Measurements from ENCODE around the gene CRACDL.
"Not testable (repeated sequence)": the region's sequence is repeated elsewhere in the genome, so short reads cannot be mapped to it uniquely, and the experiment has no call there.

CRACDL gene

DNA sequence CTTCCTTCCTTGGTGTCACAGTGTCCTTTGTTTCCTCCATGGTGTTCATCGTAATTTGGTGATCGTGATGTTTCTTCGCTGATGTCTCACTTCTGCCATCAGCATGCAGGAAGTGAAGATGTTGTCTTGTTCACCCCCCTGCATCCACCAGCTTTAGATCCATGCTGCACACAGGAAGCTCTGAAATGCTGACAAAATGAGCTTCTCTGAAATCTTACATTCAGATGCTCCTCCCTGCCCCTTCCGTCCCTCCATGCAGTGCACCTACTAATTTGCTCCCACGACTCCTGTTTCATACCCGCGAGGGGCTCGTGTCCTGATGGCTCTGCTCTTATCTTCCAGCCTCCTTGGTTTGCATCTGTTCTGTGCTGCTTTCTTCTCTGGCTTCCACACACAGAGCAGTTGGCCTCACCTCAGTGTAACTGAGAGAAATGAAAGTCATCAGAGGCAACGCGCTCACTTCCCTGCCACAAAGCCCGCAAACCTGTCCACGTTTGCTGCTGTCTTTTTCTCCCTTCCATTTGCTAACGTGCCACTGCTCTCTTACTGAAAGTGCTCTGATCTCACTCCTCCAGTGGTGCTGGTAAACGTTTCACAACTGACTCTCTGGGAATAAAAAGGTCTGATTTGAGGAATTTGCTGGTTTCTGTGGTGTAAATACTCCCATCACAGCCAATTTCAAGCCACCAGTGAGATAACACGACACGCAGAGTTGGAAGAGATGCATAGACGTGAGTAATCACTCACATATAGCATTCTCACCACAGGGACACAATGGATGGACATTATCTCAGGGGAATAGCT lies 164.1 kb downstream of the CRACDL start:
- DNase-seq: peak; percentile 48

DNA sequence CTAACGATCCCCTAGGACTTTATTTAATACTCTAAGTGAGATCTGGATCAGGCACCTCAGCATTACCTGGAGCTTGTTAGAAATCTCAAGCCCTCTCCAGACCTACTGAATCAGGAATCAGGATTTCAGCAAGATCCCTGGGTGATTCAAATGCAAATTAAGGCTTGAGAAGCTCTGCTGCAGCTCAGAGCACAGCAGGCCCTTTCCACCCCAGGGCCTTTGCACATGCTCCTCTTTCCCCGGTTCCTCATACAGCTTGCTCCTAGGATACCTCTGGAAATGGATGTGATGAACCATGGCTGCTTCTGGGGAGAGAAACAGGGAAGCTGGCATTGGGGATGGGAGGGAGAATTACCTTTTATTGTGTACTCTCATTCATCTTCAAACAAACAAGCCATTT lies 164.8 kb downstream of the CRACDL start:
- DNase-seq: no peak

DNA sequence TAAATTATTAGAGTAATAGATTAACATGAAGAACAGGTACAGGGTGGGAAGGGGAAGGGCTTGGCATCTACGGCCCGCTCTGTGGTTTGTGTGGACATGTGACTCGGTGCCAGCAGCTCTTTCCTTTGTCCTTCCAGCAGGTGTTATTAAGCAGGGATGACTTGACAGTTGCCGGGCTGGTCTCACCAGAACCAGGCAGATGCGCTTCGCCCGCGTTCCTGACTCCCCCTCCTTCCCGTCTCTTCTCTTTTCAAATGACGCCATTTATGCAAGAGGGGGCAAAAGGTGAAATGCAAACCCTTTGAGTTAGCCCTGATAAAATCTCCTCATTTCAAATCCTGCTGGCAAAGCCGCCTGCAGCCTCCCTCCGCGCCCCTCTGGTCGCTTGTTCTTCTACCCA lies 166.2 kb downstream of the CRACDL start:
- no peak for DNase-seq

- DNase-seq: no peak
Measured at GRCh38 chr2:98769114-98769476, 166.9 kb downstream of the CRACDL start.

GRCh38 chr2:98768384-98769113 lies 167.5 kb downstream of the CRACDL start:
- no peak for DNase-seq

- DNase-seq: no peak
Measured at GRCh38 chr2:98764499-98764898, 171.5 kb downstream of the CRACDL start.

GRCh38 chr2:98763209-98763951 lies 172.6 kb downstream of the CRACDL start:
- no peak for DNase-seq

DNA sequence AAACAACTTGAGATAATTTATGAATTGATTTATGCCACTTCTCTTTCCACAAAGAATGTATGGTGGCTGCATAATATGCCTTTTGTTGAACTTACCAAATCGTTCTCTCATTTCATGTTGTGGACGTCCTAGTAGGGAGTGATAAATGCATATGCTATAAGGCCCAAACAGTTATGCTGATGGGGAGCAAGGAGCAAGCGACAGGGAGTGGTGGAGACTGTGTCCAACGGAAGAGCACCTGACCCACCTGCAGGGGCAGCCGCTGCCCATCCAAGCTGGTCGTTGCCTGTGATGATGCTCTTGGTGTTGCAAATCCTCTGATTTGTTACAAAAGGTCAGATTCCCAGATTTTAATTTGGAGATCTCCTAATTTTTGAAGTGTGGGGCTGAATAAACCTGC lies 174.1 kb downstream of the CRACDL start:
- DNase-seq: no peak

DNA sequence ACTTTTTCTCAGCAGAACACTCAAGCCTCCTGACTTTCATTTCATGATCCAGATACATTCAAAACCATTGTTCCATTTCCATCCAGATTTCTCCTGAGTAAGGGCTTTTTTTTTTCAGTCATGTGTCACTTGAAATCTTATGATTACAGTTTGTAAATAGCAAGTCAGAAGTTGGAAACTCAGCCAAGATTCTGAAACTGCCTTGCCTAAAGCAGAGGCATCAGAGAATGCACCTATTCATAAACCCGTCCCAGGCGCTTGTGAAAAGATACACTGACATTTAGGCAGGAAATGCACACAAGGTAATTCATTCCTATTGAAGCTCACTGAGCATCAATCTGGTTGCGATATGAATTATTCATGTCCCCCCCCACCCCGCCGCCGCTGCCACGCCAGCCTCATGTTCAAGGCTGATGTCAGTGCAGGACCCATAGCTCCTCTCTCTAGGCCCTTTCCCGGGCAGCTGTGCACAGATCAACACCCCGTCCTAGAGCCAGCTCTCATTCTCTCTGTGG lies 174.7 kb downstream of the CRACDL start:
- peak; percentile 42 for DNase-seq

GRCh38 chr2:98759827-98760625 lies 176.0 kb downstream of the CRACDL start:
- DNase-seq: no peak

DNA sequence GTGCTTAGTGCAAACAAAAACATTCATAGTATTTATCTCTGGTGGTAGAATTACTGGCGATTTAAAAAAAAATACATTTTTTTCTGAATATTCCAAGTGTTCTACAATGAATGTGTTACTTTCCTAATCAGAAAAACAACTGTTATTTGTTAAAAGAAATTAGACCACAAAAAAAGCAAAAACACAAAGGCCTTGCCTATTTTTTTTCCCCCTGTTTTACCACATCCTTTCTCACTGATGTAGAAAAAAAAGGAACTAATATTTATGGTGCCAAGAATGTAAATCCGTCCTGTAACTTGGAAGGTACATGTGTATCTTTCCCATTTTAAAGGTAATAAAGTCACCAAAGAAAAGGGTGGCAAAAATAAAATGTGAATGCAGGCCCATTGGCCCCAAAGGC lies 176.7 kb downstream of the CRACDL start:
- no peak for DNase-seq

DNA sequence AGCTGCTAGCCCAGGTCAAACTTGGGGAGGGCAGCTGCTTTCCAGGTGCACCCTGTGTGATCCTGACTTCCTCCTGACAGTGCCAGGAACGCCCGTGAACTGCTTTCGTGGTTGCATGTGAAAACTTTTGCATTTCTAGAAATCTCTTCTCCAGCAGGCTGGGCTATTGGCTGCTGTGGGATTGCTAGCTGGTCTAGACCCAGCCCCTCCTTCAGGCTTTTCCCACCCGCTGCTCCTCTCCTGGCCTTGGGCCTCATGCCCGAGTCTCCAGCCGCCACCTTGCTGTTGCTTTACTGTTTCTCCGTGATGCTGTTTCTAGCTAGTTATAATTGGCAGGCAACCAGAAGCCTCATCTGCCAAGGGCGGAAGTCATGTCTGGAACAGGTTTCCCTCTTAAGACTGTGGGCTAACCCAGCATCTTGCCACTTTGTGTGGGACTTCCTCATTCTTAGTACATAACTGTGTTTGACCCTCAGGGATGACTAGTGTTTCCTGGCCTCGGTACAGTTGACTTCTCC lies 178.1 kb downstream of the CRACDL start:
- DNase-seq: peak; percentile 42

DNA sequence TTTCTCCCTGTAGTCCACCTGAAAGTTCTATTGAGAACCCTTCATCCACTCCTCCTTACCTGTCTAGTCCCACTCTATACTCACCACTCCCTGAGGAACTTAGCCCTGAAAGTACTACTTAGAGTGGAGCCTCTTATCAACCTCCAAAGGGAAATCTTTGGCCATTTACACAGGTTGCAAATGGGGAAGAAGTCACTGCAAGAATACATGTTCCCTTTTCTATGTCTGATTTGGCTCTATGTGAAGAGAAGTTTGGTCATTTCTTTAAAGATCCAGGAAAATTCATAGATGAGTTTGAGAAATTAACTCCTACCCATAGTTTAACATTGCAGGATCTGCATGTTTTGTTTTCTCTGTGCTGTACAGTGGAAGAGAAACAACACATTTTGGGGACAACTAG lies 182.2 kb downstream of the CRACDL start:
- no peak for DNase-seq

DNA sequence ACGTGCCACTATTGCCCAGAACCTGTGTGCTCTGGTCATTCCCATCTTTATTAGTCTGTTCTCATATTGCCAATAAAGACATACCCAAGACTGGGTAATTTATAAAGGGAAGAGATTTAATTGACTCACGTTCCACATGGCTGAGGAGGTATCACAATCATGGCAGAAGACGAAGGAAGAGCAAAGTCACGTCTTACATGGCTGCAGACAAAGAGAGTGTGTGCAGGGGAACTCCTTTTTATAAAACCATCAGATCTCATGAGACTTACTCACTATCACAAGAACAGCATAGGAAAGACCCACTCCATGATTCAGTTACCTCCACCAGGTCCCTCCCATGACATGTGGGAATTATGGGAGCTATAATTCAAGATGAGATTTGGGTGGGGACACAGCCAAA lies 183.3 kb downstream of the CRACDL start:
- not testable (repeated sequence) for DNase-seq

DNA sequence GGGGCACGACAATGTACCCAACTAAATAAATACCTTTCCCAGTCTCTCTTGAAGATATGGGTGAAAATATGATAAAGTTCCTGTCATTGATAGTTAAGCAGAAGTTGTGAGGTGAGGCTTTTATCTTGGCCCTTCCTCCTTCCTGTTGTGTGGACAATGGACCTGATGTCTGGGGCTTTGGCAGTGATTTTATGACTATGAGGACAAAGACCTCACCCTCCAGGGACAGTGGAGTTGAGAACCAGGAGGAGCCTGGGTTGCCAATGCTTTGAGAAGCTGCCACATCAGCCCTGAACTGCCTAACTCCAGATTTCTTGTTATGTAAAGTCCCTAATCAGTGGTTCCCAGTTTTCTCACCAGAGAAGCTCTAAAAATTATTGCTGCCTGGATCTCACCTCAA lies 184.3 kb downstream of the CRACDL start:
- no peak for DNase-seq

DNA sequence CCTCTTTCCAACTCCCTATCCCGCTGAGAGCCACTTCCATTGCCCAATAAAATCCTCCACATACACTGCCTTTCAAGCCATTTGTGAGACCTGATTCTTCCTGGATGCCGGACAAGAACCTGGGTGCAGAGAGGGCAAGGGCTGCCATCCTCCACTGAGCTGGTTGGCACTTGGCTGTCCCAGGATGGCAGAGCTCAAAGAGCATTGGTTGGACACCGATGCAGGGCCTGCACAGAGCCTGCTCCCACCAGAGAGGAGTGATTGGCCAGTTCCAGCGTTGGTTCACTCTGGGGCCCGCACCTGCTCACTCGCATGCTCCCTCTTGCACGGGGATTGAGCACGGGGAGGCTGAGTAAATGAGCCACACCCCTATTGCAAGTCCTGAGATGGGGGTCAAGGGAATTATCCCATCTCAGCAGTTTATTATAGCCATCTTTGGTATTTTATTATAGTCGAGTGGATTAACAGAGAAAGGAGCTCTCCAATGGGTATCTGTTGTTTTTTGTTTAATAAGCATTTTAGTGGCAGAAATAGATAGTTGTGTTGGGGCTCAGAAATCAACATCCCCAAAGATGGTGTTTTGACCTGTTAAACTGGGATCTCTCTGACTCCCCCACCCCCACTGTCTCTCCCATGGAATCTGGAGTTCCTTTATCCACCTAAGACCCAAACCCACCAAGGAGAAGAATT lies 185.3 kb downstream of the CRACDL start:
- DNase-seq: no peak

- DNase-seq: no peak
Measured at GRCh38 chr2:98749066-98749450, 187.0 kb downstream of the CRACDL start.

DNA sequence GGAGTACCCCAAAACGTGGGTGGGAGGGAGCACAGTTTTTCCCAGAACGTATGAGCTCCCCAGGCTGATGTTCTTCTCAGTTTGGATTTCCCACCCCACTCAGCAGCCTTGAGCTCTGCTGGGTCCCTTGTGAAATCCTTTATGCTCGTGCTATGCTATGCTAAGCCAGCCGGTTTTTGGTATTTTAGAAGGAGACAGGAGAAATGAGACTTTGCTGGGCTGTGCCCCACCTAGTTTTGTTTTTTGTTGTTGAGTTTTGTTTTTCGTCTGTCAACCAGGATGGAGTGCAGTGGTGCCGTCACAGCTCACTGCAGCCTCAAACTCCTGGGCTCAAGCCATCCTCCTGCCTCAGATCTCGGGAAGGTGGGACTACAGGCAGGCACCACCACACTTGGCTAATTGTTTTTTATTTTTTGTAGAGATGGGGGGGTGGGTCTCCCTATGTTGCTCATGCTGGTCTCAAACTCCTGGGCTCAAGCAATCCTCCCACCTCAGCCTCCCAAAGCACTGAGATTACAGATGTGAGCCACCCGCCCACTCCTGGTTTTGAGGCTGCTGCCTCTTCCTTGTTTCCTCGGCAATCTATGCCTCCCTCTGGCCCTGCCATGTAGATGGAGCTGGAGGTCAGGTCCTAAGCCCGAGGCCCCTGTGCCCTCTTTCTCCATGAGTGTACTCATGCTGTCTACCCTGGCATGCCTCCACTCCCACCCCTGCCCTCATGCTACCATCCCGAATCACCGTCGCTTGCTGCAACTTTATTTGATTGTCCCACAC lies 187.5 kb downstream of the CRACDL start:
- DNase-seq: no peak

GRCh38 chr2:98747888-98748287 lies 188.1 kb downstream of the CRACDL start:
- no peak for DNase-seq

DNA sequence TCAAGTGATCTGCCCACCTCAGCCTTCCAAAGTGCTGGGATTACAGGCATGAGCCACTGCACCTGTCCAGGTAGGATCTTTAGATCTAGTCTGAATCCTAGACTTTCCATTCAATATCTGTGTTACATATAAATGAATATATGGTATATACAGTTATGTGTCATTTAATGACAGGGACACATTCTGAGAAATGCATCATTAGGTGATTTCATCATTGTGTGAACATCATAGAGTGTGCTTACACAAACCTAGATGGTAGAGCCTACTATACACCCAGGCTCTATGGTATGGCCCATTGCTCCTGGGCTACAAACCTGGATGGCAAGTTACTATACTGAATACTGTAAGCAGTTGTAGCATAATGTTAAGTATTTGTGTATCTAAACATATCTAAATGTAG lies 189.6 kb downstream of the CRACDL start:
- no peak for DNase-seq

DNA sequence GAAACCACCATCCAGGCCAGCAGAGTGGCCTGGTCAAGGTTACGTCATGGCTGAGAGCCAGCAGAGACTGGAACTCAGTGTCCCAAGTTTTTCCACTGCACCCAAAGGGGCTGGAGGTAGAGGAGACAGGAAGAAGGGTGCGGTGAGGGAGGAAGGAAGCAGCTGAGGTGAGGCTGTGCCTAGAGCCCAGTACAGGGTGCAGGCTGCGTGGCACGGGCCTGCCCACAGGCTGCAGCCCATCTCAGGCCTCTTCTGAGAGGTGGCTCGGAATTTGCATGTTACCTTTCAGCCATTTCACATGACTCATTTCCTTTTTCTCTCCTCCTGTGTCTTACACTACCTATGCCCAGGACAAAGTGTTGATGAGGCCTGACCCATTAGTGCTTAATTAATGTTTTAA lies 191.4 kb downstream of the CRACDL start:
- DNase-seq: no peak

All from activated CD4-positive, alpha-beta T cell treated with anti-CD3 and anti-CD28 coated beads for 1 hour (primary cell).